Ovary (tissue), 9 donors: ENCODE measurements around the gene OR12D1. TPM values are rescaled to one million over a fixed set of nuclear protein-coding genes. Genes with fewer than 3 reads are reported as not detected.

Experiments
- DNase-seq, 5 donors: peaks; one replicate each; pipeline ENCODE4 v3.0.0-alpha.2; 2019 to 2020
- H3K27ac ChIP-seq, 2 donors: fragments of 200-600 bp; one replicate each; pipeline versions ENCODE4 v1.5.1 to v1.8.0; 2019 to 2022
- H3K27me3 ChIP-seq: fragments of 200-600 bp; one replicate; pipeline ENCODE4 v1.8.0; 2022
- H3K36me3 ChIP-seq: fragments of 200-600 bp; sonication (generic); one replicate; pipeline ENCODE4 v1.5.1; 2019
- H3K4me1 ChIP-seq: one replicate; pipeline ENCODE4 v1.8.1; 2013; ENCODE audit warnings: mild to moderate bottlenecking, moderate library complexity; ENCODE audit not compliant: insufficient read depth
- H3K4me3 ChIP-seq: fragments of 200-600 bp; sonication (generic); one replicate; pipeline ENCODE4 v1.5.1; 2017
- H3K9me3 ChIP-seq, 2 donors: fragments of 200-600 bp in 1 of 2; sonication (generic) in 1 of 2; one replicate each; pipeline versions ENCODE4 v1.5.1 to v1.8.1; 2013 to 2019; ENCODE audit warnings: mild to moderate bottlenecking in 1 of 2, moderate library complexity in 1 of 2
- EP300 ChIP-seq: sonication (generic); formaldehyde crosslinking; IDR thresholded peaks from one replicate; pipeline ENCODE4 v1.6.1; 2017; ENCODE audit warnings: antibody characterized with exemption
- POLR2A ChIP-seq: fragments of 450-650 bp; IDR thresholded peaks from one replicate; pipeline ENCODE4 v1.6.1; 2017; ENCODE audit warnings: antibody characterized with exemption, mild to moderate bottlenecking, moderate library complexity
- WGBS, 3 donors: extraction: QIAGEN DNeasy Blood & Tissue Kit in 1 of 3; methylation state at CpG; one replicate each; pipeline versions ENCODE4 v1.1.5 to v1.1.7; 2013 to 2017; 5-methylcytosine and 5-hydroxymethylcytosine counted together
- intact Hi-C, 4 donors: fragments of 100-400 bp; cut with DNase I; formaldehyde crosslinking; loops; one replicate each; pipeline versions ENCODE4 v1.11.0 to v1.15.1; 2022 to 2023
- polyA plus RNA-seq, 2 donors: library from polyadenylated mRNA; stranded (reverse); fragments of 200-250 nt in 1 of 2; fragments of 350-450 nt in 1 of 2; fragmentation: Illumina TruSeq in 1 of 2; extraction: RNeasy Lipid Tissue Mini Kit (QIAGEN cat#74804) in 1 of 2; gene quantifications; one replicate each; pipeline ENCODE4 v1.2.3, GENCODE V29; 2013 to 2014
- total RNA-seq, 7 donors: library from RNA; depleted of rRNA in 2 of 7; stranded (reverse); fragments of >200 nt in 2 of 7; fragmentation: NEBNext Ultra II Directional in 3 of 7; extraction: Animal tissue kit (Norgen Biotek cat#: 25700) in 3 of 7; gene quantifications; one replicate each; pipeline versions ENCODE4 v1.1.0 to v1.2.4, GENCODE V29; 2016 to 2023
- TF ChIP-seq, protein P1 (sequence below), 3 donors: fragments of 450-650 bp in 2 of 3; fragments of 200-600 bp in 1 of 3; IDR thresholded peaks; one replicate each; pipeline versions ENCODE4 v1.5.1 to v1.8.0; 2016 to 2022; ENCODE audit warnings: antibody characterized with exemption in 3 of 3, mild to moderate bottlenecking in 1 of 3
- donor health status: DM: no; HTN: no; CAD: no; lungs with moderate emphysema.
- donor health status: DM: no; HTN: no; CAD: no.
- donor health status: Bipolar disorder and iron deficiency.
- donor health status: DM: yes; HTN: yes; CAD: no.
- donor health status: DM: no; HTN: no; CAD: no.
- donor health status: DM: yes; HTN: yes; CAD: no.

OR12D1 gene
- total and polyA plus RNA-seq, 9 donors: not detected

DNA sequence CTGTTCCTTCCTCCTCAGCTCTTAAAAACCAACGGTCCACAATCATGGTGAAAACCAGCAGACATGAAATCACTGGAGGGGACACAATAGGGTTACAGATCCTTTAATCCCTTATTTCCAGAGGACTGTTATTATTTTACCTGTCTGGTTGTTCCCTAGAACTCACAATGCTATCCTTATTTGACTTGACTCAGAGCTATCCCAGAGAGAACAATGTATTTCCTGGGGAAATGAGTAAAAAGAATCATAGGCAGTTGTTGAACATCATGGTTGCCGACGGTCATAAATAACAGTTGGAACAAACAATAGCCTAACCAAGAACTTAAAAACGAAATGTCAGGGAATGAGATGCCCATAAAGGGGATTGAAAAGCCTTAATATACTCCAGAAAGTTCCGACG is 51.5 kb downstream of the OR12D1 start:
- WGBS, 3 donors: 60 to 76% (median 72%) methylated on average over 6 of the region's 6 CpGs
- intact Hi-C loops: no loop called here
- DNase-seq: no peak
- Histone ChIP-seq H3K4me3 (no peak overlapping the region), H3K27ac (no peak overlapping the region), H3K9me3 (no peaks in the 10 kb centered on the region), H3K36me3 (no peaks in the 10 kb centered on the region), H3K4me1 (no peaks in the 10 kb centered on the region), H3K27me3 (no peaks in the 10 kb centered on the region)
- TF ChIP-seq POLR2A (no peak), EP300 (no peak)
- TF ChIP-seq, protein P1, sequence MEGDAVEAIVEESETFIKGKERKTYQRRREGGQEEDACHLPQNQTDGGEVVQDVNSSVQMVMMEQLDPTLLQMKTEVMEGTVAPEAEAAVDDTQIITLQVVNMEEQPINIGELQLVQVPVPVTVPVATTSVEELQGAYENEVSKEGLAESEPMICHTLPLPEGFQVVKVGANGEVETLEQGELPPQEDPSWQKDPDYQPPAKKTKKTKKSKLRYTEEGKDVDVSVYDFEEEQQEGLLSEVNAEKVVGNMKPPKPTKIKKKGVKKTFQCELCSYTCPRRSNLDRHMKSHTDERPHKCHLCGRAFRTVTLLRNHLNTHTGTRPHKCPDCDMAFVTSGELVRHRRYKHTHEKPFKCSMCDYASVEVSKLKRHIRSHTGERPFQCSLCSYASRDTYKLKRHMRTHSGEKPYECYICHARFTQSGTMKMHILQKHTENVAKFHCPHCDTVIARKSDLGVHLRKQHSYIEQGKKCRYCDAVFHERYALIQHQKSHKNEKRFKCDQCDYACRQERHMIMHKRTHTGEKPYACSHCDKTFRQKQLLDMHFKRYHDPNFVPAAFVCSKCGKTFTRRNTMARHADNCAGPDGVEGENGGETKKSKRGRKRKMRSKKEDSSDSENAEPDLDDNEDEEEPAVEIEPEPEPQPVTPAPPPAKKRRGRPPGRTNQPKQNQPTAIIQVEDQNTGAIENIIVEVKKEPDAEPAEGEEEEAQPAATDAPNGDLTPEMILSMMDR (IDR thresholded peaks at IDR 0.05): no peak

Other genes with a start within 250 kb of the OR12D1 start
- under 1 TPM in 2 of 7 donors, not detected in 5; 0.15 to 0.23 TPM for gene OR2J2, start 244.0 kb upstream of the OR12D1 start, total RNA-seq
- not detected for gene OR2J2, start 244.0 kb upstream of the OR12D1 start, polyA plus RNA-seq
- gene OR14J1, start 113.2 kb upstream of the OR12D1 start, total RNA-seq: under 1 TPM in 1 of 7 donors, not detected in 6; 0.34 TPM
- gene OR14J1, start 113.2 kb upstream of the OR12D1 start, polyA plus RNA-seq: not detected
- gene OR5V1, start 46.1 kb upstream of the OR12D1 start, total RNA-seq: not detected
- not detected for gene OR5V1, start 46.1 kb upstream of the OR12D1 start, polyA plus RNA-seq
- not detected for gene OR12D3, start 39.6 kb upstream of the OR12D1 start, total RNA-seq
- not detected for gene OR12D3, start 39.6 kb upstream of the OR12D1 start, polyA plus RNA-seq
- gene OR12D2, start 19.3 kb upstream of the OR12D1 start, total RNA-seq: under 1 TPM in 1 of 7 donors, not detected in 6; 0.24 TPM
- gene OR12D2, start 19.3 kb upstream of the OR12D1 start, polyA plus RNA-seq: not detected
- gene OR10C1, start 24.4 kb downstream of the OR12D1 start, total RNA-seq: not detected
- gene OR10C1, start 24.4 kb downstream of the OR12D1 start, polyA plus RNA-seq: not detected
- gene OR11A1, start 42.1 kb downstream of the OR12D1 start, total RNA-seq: not detected
- gene OR11A1, start 42.1 kb downstream of the OR12D1 start, polyA plus RNA-seq: not detected
- not detected for gene OR2H1, start 42.2 kb downstream of the OR12D1 start, total RNA-seq
- gene OR2H1, start 42.2 kb downstream of the OR12D1 start, polyA plus RNA-seq: not detected
- not detected for gene MAS1L, start 73.0 kb downstream of the OR12D1 start, total RNA-seq
- gene MAS1L, start 73.0 kb downstream of the OR12D1 start, polyA plus RNA-seq: under 1 TPM in 1 of 2 donors, not detected in 1; 0.15 TPM
- under 1 TPM in 6 of 7 donors, not detected in 1; 0.22 to 0.60 (median 0.34) TPM for gene UBD, start 144.8 kb downstream of the OR12D1 start, total RNA-seq
- 1 to 10 TPM in 1 of 2 donors, not detected in 1; 4.2 TPM for gene UBD, start 144.8 kb downstream of the OR12D1 start, polyA plus RNA-seq
- gene OR2H2, start 170.2 kb downstream of the OR12D1 start, total RNA-seq: not detected
- gene OR2H2, start 170.2 kb downstream of the OR12D1 start, polyA plus RNA-seq: not detected
- gene GABBR1, start 218.3 kb downstream of the OR12D1 start, total RNA-seq: 10 to 100 TPM; 23.0 to 80.0 (median 58.0) TPM
- 10 to 100 TPM; 41.3 to 48.5 TPM for gene GABBR1, start 218.3 kb downstream of the OR12D1 start, polyA plus RNA-seq
- under 1 TPM in 1 of 7 donors, not detected in 6; 0.13 TPM for gene MOG, start 242.2 kb downstream of the OR12D1 start, total RNA-seq
- under 1 TPM in 1 of 2 donors, not detected in 1; 0.05 TPM for gene MOG, start 242.2 kb downstream of the OR12D1 start, polyA plus RNA-seq